Stimulated activated CD8-positive, alpha-beta memory T cell treated with anti-CD3 and anti-CD28 coated beads, Interleukin-4, amount 100 ng/mL, for 4 hours (primary cell): ENCODE results near the gene PCDHGA9.
"Not testable (repeated sequence)": the region's sequence is repeated elsewhere in the genome, so short reads cannot be mapped to it uniquely, and the experiment has no call there.

Experiments
- DNase-seq, 2 donors: peaks; one replicate each; pipeline ENCODE4 v3.0.0-alpha.2; 2020; ENCODE audit warnings: low read depth in 2 of 2, low spot score in 1 of 2

PCDHGA9 gene

DNA sequence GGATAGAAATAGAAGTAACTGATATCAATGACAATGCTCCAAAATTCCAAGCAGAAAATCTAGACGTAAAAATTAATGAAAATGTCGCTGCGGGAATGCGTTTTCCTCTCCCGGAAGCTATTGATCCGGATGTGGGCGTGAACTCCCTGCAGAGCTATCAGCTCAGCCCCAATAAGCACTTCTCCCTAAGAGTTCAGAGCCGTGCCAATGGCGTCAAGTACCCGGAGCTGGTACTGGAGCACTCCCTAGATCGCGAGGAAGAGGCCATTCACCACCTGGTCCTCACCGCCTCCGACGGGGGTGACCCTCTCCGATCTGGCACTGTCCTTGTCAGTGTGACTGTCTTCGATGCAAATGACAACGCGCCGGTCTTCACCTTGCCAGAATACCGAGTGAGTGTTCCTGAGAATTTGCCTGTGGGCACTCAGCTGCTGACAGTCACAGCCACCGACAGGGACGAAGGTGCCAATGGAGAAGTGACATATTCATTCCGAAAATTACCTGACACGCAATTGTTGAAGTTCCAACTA is 11.0 kb downstream of the PCDHGA9 start:
- DNase-seq: no peak

DNA sequence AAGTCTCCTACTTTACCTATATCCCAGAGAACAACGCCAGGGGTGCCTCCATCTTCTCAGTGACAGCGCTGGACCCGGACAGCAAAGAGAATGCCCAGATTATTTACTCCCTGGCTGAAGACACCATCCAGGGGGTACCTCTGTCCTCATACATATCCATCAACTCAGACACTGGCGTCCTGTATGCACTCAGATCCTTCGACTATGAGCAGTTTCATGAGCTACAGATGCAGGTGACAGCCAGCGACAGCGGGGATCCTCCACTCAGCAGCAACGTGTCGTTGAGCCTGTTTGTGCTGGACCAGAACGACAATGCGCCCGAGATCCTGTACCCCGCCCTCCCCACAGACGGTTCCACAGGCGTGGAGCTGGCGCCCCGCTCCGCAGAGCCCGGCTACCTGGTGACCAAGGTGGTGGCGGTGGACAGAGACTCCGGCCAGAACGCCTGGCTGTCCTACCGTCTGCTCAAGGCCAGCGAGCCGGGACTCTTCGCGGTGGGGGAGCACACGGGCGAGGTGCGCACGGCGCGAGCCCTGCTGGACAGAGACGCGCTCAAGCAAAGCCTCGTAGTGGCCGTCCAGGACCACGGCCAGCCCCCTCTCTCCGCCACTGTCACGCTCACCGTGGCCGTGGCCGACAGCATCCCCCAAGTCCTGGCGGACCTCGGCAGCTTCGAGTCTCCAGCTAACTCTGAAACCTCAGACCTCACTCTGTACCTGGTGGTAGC is 12.1 kb downstream of the PCDHGA9 start:
- not testable (repeated sequence) for DNase-seq

DNA sequence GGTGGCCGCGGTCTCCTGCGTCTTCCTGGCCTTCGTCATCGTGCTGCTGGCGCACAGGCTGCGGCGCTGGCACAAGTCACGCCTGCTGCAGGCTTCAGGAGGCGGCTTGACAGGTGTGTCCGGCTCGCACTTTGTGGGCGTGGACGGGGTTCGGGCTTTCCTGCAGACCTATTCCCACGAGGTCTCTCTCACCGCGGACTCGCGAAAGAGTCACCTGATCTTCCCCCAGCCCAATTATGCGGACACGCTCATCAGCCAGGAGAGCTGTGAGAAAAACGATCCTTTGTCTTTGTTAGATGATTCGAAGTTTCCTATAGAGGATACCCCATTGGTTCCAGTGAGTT is 12.7 kb downstream of the PCDHGA9 start:
- not testable (repeated sequence) for DNase-seq

DNA sequence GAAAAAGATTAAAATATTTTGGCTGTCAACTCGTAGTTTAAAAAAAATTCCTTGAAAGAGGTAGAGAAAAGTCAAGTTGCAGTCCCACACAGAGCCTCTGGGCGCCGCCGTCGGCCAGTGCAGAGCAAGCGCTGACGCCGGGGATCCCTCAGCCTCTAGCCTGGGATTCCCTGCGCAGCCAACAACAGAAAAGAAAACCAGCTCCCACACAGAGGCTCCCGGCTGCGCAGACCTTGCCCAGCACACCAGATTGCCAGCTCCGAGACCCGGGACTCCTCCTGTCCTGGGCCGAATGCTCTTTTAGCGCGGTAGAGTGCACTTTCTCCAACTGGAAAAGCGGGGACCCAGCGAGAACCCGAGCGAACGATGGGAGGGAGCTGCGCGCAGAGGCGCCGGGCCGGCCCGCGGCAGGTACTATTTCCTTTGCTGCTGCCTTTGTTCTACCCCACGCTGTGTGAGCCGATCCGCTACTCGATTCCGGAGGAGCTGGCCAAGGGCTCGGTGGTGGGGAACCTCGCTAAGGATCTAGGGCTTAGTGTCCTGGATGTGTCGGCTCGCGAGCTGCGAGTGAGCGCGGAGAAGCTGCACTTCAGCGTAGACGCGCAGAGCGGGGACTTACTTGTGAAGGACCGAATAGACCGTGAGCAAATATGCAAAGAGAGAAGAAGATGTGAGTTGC is 15.1 kb downstream of the PCDHGA9 start, which contains the start of gene PCDHGB7:
PCDHGB7 (plus strand) TSS at position 184 of the 679 bp plus-strand sequence; CDS start at position 367, 183 bp downstream.
- not testable (repeated sequence) for DNase-seq

DNA sequence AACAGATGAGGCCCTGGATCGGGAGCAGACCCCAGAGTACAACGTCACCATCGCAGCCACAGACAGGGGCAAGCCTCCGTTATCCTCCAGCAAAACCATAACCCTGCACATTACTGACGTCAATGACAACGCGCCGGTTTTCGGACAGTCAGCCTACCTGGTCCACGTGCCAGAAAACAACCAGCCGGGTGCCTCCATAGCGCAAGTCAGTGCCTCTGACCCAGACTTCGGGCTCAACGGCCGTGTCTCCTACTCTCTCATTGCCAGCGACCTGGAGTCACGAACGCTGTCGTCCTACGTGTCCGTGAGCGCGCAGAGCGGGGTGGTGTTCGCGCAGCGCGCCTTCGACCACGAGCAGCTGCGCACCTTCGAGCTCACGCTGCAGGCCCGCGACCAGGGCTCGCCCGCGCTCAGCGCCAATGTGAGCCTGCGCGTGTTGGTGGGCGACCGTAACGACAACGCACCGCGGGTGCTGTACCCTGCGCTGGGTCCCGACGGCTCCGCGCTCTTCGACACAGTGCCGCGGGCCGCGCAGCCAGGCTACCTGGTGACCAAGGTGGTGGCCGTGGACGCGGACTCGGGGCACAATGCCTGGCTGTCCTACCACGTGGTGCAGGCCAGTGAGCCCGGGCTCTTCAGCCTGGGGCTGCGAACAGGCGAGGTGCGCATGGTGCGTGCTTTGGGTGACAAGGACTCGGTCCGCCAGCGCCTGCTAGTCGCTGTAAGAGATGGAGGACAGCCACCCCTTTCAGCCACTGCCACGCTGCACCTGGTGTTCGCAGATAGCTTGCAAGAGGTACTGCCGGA is 16.7 kb downstream of the PCDHGA9 start:
- no peak for DNase-seq

DNA sequence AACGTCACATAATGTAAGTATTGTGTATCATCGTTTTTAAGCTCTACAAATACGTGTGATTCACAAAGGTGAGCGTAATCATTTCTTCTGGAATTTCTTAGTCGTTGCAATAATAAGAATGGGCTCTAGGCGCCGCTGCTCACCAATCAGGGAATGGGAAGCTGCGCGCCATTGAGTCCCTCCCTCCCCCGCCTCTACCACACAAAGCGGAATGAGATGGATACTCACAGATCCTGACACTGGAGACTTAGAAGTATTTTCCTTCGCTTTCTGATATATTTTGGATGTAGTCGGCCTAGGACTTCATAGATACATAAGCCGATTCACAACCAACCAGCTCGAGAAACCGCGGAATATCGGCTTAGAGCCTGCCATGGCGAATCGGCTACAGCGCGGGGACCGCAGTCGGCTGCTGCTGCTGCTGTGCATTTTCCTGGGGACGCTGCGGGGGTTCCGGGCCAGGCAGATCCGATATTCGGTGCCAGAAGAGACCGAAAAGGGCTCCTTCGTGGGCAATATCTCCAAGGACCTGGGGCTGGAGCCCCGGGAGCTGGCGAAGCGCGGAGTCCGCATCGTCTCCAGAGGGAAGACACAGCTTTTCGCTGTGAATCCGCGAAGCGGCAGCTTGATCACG is 18.4 kb downstream of the PCDHGA9 start, which contains the start of gene PCDHGA11:
PCDHGA11 (plus strand) TSS at position 197 of the 634 bp plus-strand sequence; CDS start at position 374, 177 bp downstream.
- DNase-seq: no peak

DNA sequence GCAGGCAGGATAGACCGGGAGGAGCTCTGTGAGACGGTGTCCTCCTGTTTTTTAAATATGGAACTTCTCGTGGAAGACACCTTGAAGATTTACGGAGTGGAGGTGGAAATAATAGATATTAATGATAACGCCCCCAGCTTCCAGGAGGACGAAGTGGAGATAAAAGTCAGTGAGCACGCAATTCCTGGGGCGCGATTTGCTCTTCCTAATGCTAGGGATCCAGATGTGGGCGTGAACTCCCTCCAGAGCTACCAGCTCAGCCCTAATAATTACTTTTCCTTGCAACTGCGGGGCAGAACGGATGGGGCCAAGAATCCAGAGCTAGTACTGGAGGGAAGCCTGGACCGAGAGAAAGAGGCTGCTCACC is 18.9 kb downstream of the PCDHGA9 start:
- DNase-seq: no peak

DNA sequence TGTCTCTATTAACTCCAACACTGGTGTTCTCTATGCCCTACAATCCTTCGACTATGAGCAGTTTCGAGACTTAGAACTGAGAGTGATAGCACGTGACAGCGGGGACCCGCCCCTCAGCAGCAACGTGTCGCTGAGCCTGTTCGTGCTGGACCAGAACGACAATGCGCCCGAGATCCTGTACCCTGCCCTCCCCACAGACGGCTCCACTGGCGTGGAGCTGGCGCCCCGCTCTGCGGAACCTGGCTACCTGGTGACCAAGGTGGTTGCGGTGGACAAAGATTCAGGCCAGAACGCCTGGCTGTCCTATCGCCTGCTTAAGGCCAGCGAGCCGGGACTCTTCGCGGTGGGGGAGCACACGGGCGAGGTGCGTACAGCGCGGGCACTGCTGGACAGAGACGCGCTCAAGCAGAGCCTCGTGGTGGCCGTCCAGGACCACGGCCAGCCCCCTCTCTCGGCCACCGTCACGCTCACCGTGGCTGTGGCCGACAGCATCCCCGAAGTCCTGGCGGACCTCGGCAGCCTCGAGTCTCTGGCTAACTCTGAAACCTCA is 20.2 kb downstream of the PCDHGA9 start:
- no peak for DNase-seq

DNA sequence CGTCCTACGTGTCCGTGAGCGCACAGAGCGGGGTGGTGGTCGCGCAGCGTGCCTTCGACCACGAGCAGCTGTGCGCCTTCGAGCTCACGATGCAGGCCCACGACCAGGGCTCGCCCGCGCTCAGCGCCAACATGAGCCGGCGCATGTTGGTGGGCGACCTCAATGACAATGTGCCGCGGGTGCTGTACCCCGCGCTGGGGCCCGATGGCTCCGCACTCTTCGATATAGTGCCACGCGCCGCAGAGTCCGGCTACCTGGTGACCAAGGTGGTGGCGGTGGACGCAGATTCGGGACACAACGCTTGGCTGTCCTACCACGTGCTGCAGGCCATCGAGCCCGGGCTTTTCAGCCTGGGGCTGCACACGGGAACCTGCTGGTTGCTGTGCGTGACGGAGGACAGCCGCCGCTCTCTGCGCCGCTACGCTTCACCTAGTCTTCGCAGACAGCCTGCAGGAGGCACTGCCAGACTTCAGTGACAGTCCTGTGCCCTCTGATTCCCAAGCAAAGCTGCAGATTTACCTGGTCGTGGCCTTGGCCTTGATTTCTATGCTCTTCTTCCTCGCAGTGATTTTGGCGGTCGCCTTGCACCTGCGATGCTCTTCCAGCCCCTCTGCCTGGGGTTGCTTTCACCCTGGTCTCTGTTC is 25.3 kb downstream of the PCDHGA9 start:
- no peak for DNase-seq

DNA sequence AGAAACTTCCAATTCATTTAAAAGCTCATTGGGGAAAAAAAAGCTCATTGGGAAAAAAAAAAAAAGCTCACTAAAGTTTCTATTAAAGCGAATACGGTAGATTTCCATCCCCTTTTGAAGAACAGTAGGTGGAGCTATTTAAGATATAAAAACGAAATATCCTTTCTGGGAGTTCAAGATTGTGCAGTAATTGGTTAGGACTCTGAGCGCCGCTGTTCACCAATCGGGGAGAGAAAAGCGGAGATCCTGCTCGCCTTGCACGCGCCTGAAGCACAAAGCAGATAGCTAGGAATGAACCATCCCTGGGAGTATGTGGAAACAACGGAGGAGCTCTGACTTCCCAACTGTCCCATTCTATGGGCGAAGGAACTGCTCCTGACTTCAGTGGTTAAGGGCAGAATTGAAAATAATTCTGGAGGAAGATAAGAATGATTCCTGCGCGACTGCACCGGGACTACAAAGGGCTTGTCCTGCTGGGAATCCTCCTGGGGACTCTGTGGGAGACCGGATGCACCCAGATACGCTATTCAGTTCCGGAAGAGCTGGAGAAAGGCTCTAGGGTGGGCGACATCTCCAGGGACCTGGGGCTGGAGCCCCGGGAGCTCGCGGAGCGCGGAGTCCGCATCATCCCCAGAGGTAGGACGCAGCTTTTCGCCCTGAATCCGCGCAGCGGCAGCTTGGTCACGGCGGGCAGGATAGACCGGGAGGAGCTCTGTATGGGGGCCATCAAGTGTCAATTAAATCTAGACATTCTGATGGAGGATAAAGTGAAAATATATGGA is 27.9 kb downstream of the PCDHGA9 start, which contains the start of gene PCDHGA12:
PCDHGA12 (plus strand) TSS at position 176 of the 782 bp plus-strand sequence; CDS start at position 429, 253 bp downstream.
- DNase-seq: no peak

DNA sequence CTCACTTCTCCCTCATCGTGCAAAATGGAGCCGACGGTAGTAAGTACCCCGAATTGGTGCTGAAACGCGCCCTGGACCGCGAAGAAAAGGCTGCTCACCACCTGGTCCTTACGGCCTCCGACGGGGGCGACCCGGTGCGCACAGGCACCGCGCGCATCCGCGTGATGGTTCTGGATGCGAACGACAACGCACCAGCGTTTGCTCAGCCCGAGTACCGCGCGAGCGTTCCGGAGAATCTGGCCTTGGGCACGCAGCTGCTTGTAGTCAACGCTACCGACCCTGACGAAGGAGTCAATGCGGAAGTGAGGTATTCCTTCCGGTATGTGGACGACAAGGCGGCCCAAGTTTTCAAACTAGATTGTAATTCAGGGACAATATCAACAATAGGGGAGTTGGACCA is 28.7 kb downstream of the PCDHGA9 start:
- no peak for DNase-seq

DNA sequence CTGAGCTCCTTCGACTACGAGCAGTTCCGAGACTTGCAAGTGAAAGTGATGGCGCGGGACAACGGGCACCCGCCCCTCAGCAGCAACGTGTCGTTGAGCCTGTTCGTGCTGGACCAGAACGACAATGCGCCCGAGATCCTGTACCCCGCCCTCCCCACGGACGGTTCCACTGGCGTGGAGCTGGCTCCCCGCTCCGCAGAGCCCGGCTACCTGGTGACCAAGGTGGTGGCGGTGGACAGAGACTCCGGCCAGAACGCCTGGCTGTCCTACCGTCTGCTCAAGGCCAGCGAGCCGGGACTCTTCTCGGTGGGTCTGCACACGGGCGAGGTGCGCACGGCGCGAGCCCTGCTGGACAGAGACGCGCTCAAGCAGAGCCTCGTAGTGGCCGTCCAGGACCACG is 29.7 kb downstream of the PCDHGA9 start:
- DNase-seq: not testable (repeated sequence)

DNA sequence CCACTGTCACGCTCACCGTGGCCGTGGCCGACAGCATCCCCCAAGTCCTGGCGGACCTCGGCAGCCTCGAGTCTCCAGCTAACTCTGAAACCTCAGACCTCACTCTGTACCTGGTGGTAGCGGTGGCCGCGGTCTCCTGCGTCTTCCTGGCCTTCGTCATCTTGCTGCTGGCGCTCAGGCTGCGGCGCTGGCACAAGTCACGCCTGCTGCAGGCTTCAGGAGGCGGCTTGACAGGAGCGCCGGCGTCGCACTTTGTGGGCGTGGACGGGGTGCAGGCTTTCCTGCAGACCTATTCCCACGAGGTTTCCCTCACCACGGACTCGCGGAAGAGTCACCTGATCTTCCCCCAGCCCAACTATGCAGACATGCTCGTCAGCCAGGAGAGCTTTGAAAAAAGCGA is 30.1 kb downstream of the PCDHGA9 start:
- DNase-seq: not testable (repeated sequence)

DNA sequence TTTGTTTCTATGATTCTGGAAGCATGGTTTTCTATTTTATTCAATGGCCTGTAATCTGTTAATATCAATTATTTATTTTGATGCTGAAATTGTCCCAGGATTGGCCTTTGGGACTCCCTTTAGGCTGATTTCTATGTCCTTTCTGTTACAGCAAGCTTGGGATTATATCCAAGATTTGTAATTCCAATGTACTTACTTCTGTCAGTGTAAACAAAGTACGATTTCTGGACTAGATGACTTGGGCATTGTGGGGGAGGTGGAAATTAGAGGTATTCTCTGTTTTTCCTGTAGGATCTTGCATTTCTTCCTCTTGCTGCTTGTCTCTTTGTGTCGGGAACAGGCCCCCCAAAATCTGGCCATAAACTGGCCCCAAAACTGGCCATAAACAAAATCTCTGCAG is 31.4 kb downstream of the PCDHGA9 start:
- no peak for DNase-seq

DNA sequence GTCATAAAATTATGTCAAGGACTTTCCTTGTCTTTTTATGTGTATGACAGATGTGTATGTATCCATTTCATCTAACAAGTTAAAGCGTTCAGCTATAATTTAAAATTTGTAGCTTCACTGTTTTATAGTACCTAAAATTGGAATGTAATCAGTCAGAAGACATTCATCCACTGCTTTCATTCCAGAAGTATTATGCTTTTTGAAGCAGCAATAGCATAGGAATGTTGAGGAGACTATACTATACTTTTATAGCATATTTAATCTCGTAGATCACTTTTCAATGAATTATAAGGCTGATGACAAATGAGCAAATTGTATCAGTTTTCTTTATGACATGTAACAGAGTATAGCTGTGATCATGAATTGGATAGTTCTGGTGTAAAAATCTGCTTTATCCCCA is 34.6 kb downstream of the PCDHGA9 start:
- no peak for DNase-seq

DNA sequence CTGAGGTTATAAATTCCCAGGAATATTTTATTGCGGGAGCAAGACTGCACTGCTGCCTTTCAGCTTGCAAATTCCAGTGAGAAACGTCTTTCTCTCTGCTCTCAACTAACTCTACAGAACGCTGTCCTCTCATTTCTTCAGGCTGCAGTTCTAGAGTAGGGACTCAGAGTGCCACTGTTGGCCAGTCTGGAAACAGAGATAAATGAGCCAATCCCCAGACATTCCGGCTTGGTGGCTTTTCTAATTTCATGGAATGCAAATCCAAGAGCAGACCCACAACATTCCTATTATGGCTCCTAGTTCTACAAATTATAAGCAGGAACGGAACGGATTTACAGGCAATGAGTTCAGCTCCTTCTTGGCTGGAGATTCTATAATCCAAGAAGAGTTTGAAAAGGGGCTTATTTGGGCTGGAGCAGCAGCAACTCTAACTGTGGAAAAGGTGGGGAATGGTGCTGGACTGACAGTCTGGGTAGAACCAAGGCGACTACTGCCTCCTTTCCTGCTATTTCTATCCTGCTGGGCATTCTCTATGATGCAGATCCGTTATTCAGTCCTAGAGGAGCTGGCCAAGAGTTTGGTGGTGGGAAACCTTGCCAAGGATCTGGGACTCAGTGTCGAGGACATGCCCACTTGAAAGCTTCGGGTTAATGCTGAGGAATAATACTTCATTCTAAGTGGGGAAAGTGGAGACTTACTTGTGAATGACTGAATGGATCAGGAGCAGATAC is 37.0 kb downstream of the PCDHGA9 start:
- no peak for DNase-seq

DNA sequence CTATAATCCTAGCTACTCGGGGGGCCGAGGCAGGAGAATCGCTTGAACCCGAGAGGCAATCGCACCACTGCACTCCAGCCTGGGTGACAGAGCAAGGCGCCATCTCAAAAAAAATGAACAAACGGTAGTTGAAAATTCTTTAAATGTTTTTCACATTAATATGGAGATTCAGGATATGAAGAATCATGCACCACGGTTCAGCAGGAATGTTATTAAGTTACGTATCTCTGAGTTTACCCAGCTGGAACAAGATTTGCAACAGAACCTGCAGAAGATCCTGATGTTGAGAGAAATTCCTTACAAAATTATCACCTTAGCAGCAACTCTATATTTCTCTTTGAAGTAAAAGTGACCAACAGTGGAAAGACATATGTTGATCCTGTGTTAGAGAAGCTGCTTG is 37.8 kb downstream of the PCDHGA9 start:
- no peak for DNase-seq

DNA sequence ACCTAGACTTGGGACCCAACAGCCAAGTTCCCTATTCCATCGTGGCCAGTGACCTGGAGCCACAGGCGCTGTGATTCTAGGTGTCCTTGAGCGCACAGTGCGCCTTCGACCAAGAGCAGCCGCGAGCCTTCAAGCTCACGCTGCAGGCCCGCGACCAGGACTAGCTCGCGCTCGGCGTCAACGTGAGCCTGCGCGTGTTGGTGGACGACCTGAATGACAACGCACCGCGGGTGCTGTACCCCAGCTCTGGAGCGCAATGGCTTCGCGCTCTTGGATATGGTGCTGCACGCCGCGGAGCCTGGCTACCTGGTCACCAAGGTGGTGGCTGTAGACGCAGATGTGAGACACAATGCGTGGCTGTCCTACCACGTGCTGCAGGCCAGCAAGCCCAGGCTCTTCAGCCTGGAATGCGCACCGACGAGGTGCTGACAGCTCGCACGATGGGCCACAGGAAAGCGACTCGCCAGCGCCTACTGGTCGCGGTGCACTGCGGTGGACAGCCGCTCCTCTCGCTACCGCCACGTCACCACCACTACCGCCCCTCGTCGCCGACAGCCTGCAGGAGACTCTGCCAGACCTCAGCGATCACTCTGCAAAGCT is 39.1 kb downstream of the PCDHGA9 start:
- DNase-seq: no peak
